Ectodermal cell (in vitro differentiated cells): ENCODE results near the gene CARS2.
"Not testable (repeated sequence)": the region's sequence is repeated elsewhere in the genome, so short reads cannot be mapped to it uniquely, and the experiment has no call there.

Experiments
- H3K27ac ChIP-seq: 2 replicates; pipeline ENCODE4 v1.7.0; 2013; ENCODE audit warnings: mild to moderate bottlenecking, low read depth, low read length; ENCODE audit not compliant: insufficient read depth, poor library complexity, severe bottlenecking
- H3K27me3 ChIP-seq: 2 replicates; pipeline ENCODE4 v1.7.0; 2013; ENCODE audit warnings: mild to moderate bottlenecking, low read length; ENCODE audit not compliant: insufficient read depth, control insufficient read depth, poor library complexity, severe bottlenecking
- H3K36me3 ChIP-seq: one replicate; pipeline ENCODE4 v1.7.0; 2013; ENCODE audit warnings: low read length; ENCODE audit not compliant: control insufficient read depth, insufficient read depth
- H3K4me1 ChIP-seq: one replicate; pipeline ENCODE4 v1.7.0; 2013; ENCODE audit warnings: low read length; ENCODE audit not compliant: control insufficient read depth, insufficient read depth
- H3K4me3 ChIP-seq: 2 replicates; pipeline ENCODE4 v1.7.0; 2013; ENCODE audit warnings: low read depth, low read length, control low read depth; ENCODE audit not compliant: insufficient read depth
- H3K9me3 ChIP-seq: 2 replicates; pipeline ENCODE4 v1.7.0; 2013; ENCODE audit warnings: mild to moderate bottlenecking, low read length, moderate library complexity; ENCODE audit not compliant: control insufficient read depth
- WGBS, 2 experiments: methylation state at CpG; one replicate each; pipeline ENCODE4 v1.1.7; 2013; ENCODE audit warnings: missing lambda C conversion rate in 2 of 2; 5-methylcytosine and 5-hydroxymethylcytosine counted together

Gene CARS2

DNA sequence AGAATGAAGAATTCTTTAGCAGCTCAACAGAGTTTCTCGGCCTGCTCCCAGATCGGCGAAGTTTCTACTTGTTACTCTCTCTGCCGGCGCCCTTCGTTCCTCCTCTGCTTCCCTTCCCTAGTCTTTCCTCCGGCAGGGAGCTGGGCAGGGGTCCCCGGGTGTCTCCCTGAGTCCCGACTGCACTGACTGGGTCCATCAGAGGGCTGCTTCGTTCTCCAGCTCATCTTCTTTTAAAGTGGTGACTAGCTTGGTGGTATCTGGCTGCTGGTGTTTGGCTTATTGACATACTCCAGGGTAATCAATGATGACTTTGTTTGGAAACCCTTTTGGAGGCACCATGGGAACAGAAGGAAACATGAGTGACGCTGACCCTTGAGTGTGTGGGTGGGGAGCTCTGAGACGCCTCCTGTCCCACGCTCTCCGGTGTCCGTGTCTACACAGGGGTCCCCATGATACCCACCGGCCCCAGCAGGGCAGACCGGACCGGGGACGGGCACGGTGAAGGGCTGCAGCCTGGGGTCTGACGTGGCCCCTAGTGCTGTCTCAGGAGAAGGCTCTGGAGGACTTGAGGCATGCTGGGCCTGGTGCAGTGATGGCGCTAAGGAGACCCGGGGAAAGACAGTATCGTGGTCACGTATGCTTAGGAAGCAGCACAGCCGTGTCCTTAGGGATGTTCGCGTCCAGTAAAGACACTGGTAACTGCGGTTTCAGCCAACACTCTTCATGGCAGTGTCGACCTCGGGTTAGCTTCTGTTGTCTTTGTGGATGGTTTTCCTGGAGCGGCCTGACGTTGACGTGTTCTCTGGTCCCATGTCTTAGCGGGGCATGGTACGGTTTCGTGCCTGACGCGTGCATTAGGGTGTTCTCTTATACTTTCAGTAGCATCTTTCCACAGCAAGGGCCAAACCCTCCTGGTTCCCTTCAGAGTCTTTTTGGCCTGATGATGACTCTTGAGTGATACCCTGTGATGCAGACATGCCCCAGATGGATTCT, 66.8 kb downstream of the CARS2 start:
- Histone ChIP-seq H3K4me3 (no peak overlapping the region), H3K4me1 (no peaks in the 10 kb centered on the region), H3K36me3 (peaks cover 32% of the 10 kb centered on the region), H3K27ac (no peak overlapping the region), H3K27me3 (no peaks in the 10 kb centered on the region), H3K9me3 (no peaks in the 10 kb centered on the region)
- WGBS, 2 experiments = 93% methylated on average over 39 of the region's 39 CpGs

GRCh38 chr13:110638257-110638656, 67.7 kb downstream of the CARS2 start:
- 91 to 92% methylated on average over 23 of the region's 23 CpGs for WGBS, 2 experiments
- no peaks in the 10 kb centered on the region for H3K9me3 ChIP-seq
- no peaks in the 10 kb centered on the region for H3K27me3 ChIP-seq
- peaks cover 32% of the 10 kb centered on the region for H3K36me3 ChIP-seq
- H3K27ac ChIP-seq = no peak overlapping the region
- H3K4me3 ChIP-seq = no peak overlapping the region
- no peaks in the 10 kb centered on the region for H3K4me1 ChIP-seq

- H3K27me3 ChIP-seq = no peaks in the 10 kb centered on the region
- 91 to 95% methylated on average over 6 of the region's 6 CpGs for WGBS, 2 experiments
- H3K27ac ChIP-seq = no peak overlapping the region
- H3K36me3 ChIP-seq = peaks cover 32% of the 10 kb centered on the region
- H3K9me3 ChIP-seq = no peaks in the 10 kb centered on the region
- H3K4me3 ChIP-seq = no peak overlapping the region
- no peaks in the 10 kb centered on the region for H3K4me1 ChIP-seq
These were observed 68.2 kb downstream of the CARS2 start for GRCh38 chr13:110637747-110638146.

DNA sequence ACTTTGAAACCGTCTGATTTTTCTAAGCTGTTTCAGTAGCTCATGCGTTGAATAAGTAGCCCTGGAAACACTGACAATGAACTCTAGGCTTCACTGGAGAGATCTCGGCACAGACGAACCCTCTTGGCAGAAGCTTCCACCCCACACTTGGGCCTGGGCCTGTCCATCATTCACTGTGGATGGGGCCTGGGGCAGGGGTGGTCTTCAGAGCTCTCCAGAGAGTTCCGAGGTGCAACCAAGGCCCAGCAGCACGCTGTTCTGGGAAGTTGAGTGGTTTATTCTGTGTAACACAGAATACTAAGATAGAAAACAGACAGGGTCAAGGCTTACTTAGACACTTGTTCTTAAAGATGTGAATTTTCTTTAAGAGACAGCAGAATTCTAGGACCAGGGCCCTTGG, 68.6 kb downstream of the CARS2 start:
- Histone ChIP-seq H3K27ac (no peak overlapping the region), H3K9me3 (no peaks in the 10 kb centered on the region), H3K4me1 (no peaks in the 10 kb centered on the region), H3K36me3 (peaks cover 32% of the 10 kb centered on the region), H3K4me3 (no peak overlapping the region), H3K27me3 (no peaks in the 10 kb centered on the region)
- 94 to 95% methylated on average over 6 of the region's 6 CpGs for WGBS, 2 experiments

DNA sequence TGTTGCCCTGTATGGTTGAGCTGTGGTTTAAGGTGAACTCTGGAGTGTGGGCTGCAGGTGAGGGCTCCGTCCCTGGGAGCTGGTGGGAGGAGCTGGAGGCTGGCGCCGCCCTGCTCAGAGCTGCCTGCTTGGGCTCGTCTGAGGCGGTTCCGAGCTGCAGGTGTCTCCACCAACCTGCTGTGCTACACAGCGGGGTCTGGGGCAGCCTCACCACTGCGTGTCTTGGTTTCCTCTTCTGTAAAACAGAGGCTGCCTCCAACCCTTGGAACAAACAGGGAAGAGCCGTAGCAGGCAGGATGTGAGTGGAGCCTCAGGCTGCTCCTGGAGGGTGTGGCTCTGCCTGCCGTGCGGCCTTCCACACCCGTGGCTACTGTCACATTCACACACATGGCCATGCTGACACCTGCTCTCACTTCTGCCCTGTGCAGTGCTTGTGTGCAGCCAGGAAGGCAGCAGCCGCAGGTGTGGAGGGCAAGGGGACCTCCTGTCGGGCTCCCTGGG, 69.2 kb downstream of the CARS2 start:
- H3K4me1 ChIP-seq = no peaks in the 10 kb centered on the region
- 92 to 94% methylated on average over 14 of the region's 14 CpGs for WGBS, 2 experiments
- H3K27ac ChIP-seq = no peak overlapping the region
- H3K4me3 ChIP-seq = no peak overlapping the region
- no peaks in the 10 kb centered on the region for H3K27me3 ChIP-seq
- H3K36me3 ChIP-seq = peaks cover 31% of the 10 kb centered on the region
- H3K9me3 ChIP-seq = no peaks in the 10 kb centered on the region

DNA sequence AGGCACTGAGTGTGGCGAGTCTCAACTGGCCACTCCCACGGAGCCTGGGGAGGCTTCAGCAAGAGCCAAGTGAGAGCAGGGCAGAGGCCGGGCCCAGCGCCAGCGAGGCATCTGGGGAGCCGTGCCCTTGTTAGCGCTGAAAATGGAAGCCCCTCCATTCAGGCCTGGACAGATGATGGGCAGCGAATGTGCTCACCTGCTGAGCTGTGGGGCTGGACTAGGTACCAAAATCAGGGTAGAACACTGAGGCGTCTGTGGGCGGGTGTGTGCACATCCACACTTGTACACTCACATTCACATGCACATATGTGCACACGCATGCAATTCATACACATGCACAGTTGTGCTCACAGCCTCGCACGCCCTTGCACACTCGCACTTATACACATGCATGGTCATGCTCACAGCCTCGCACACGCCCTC, 69.9 kb downstream of the CARS2 start:
- Histone ChIP-seq H3K4me1 (no peaks in the 10 kb centered on the region), H3K27me3 (no peaks in the 10 kb centered on the region), H3K36me3 (peaks cover 27% of the 10 kb centered on the region), H3K27ac (no peak overlapping the region), H3K4me3 (no peak overlapping the region), H3K9me3 (no peaks in the 10 kb centered on the region)
- WGBS, 2 experiments = 95 to 96% methylated on average over 16 of the region's 16 CpGs

GRCh38 chr13:110635405-110636002, 70.4 kb downstream of the CARS2 start:
- Histone ChIP-seq H3K9me3 (no peaks in the 10 kb centered on the region), H3K4me3 (no peak overlapping the region), H3K36me3 (peaks cover 27% of the 10 kb centered on the region), H3K27me3 (no peaks in the 10 kb centered on the region), H3K27ac (no peak overlapping the region), H3K4me1 (no peaks in the 10 kb centered on the region)
- 95 to 96% methylated on average over 19 of the region's 19 CpGs for WGBS, 2 experiments

DNA sequence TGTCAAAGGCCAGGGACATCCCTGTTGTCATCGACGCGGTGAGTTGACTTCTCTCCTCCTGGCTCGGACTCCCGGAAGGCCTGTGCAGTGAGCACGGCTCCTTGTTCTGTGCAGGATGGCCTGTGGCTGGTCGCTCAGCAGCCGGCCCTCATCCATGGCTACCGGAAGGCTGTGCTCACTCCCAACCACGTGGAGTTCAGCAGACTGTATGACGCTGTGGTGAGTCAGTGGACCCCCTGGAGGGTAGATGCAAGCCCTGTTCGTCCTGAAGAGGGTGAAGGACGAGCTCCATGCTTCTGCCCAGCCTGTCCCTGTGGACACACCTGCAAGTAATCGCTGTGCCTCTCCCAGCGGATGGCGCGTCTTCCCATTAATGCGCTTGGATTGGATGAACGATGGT, 71.4 kb downstream of the CARS2 start:
- 91 to 94% methylated on average over 19 of the region's 19 CpGs for WGBS, 2 experiments
- Histone ChIP-seq H3K27ac (no peak overlapping the region), H3K27me3 (no peaks in the 10 kb centered on the region), H3K9me3 (no peaks in the 10 kb centered on the region), H3K36me3 (peaks cover 27% of the 10 kb centered on the region), H3K4me3 (no peak overlapping the region), H3K4me1 (no peaks in the 10 kb centered on the region)

- WGBS, 2 experiments = 92 to 97% methylated on average over 8 of the region's 8 CpGs
- Histone ChIP-seq H3K9me3 (no peaks in the 10 kb centered on the region), H3K27me3 (no peaks in the 10 kb centered on the region), H3K27ac (no peak overlapping the region), H3K4me1 (no peaks in the 10 kb centered on the region), H3K36me3 (peaks cover 27% of the 10 kb centered on the region), H3K4me3 (no peak overlapping the region)
These were observed 72.1 kb downstream of the CARS2 start for GRCh38 chr13:110633776-110634175.

DNA sequence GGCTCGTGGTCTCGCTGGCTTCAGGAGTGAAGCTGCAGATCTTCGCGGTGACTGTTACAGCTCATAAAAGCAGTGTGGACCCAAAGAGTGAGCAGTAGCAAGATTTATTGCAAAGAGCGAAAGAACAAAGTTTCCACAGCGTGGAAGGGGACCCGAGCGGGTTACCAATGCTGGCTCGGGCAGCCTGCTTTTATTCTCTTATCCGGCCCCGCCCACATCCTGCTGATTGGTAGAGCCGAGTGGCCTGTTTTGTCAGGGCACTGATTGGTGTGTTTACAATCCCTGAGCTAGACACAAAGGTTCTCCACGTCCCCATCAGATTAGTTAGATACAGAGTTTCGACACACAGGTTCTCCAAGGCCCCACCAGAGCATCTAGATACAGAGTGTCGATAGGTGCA, 73.7 kb downstream of the CARS2 start:
- H3K27ac ChIP-seq, H3K9me3 ChIP-seq, H3K4me3 ChIP-seq, H3K27me3 ChIP-seq, H3K4me1 ChIP-seq: not testable (repeated sequence)
- H3K36me3 ChIP-seq = peaks cover 21% of the 10 kb centered on the region
- WGBS, 2 experiments = 93 to 94% methylated on average over 15 of the region's 15 CpGs
